Measurements from ENCODE around the gene MAN1C1.

DNA sequence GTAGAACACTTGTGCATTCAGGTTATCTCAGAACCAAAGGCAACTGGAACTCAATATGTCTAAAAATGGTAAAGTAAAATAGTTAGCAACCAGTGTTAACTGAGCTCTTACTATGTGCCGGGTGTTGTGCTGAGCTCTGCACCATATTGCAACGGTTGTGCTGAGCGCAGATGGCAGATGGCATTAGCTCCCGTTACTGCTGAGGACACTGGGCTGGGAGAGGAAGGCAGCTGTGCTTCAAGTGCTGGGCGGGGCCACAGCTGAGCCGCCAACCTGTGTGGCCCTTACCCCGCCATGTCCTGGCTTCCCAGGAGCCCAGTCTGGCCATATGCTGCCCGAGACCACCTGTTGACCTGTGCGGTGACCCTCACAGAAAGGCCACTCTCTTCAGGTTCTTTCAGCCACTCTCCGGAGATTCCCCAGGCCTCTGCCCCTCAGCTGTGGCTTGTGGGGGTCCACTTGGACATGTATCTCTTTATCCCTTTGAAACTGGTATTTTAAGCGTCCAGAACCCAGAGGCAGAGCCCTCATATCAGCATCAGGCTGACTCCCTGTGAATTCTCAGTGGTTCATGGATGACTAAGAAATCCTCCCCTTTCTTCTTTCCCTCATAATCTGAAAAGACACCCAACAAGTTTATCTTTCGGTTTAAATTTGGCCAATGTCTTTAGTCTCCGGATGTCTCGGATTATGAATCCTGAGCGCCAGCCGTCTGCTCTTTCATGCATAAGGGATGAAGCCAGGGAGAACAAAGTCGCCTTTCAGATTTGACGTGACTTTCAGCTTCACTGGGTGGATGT lies 46.8 kb upstream of the MAN1C1 start:
- TF ChIP-seq, protein P1, sequence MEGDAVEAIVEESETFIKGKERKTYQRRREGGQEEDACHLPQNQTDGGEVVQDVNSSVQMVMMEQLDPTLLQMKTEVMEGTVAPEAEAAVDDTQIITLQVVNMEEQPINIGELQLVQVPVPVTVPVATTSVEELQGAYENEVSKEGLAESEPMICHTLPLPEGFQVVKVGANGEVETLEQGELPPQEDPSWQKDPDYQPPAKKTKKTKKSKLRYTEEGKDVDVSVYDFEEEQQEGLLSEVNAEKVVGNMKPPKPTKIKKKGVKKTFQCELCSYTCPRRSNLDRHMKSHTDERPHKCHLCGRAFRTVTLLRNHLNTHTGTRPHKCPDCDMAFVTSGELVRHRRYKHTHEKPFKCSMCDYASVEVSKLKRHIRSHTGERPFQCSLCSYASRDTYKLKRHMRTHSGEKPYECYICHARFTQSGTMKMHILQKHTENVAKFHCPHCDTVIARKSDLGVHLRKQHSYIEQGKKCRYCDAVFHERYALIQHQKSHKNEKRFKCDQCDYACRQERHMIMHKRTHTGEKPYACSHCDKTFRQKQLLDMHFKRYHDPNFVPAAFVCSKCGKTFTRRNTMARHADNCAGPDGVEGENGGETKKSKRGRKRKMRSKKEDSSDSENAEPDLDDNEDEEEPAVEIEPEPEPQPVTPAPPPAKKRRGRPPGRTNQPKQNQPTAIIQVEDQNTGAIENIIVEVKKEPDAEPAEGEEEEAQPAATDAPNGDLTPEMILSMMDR (IDR thresholded peaks at IDR 0.05; ENCODE audit: insufficient read depth, low read length, poor library complexity, severe bottlenecking): no peak
- no peak for TF ChIP-seq EZH2phosphoT487 (conservative IDR thresholded peaks at IDR 0.05; ENCODE audit: low read length)
